NCI-H2107 (cell line): Measurements from ENCODE around the gene ATP2B2.

Source experiments
- DNase-seq: peaks from one replicate; lab custom pipeline; 2025; lab: John Stamatoyannopoulos, UW

Gene ATP2B2

DNA sequence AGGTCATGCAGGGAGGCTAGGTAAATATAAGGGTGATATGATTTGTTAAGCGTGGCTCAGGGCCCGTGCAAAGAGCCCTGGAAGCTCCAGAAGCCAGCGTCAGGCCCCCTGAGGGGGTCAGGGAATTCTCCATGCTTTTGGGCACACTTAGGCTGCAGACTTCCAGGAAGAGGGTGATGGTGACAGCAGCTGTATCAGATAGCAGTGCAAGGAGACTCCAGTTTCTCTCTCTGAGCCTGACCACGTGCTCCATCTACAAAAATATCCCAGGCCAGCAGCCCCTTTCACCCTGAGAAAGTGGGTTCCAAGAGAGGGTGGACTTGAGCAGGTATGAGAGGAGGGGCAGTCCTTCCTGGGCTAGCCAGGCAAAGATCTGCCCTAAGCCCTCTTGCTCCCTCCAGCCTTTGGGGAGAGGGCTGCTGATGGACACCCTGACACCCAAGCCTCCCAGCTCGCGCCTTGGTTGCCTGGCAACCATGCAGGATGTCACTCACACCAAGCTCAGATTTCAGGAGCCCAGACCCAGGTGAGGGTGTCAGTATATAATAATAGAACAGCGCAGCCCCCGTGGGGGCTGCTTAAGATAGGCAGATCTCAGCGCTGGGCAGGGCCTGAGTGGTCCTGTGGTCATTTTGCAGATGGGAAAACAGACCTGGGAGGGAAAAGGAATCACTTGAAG lies 35.8 kb downstream of the ATP2B2 start:
- DNase-seq: no peak

DNA sequence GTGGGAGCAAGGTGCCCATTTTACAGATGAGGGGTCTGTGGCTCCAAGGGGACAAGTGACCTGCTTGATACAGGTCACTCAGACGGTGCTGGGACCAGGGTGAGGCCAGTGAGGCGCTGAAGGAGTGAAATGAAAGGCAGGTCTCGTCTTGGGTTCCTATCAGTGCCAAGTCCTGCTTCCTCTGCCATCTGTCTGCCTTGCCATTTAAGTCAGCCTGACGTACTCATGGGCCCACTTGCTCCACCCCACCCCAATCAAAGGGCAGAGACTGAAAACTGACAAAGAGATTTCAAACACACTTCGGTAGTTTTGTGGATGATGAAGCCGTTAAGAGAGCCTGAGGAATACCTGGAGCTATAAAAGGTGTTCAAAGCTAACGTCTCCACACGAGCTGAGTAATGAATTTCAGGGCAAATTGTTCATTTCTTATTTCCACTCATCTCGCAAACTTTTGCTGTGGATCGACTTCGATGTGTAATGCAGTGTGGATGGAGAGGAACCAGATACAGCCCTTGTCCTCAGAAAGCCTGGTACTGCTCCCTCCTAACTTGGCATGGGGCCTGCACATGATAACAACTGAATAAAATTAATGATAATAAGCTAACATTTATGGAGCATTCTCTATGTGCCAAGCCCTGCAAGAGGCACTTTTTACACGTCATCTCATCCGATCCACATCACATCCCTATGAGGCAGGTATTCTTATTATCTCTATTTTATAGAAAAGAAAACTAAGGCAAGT lies 36.6 kb downstream of the ATP2B2 start:
- no peak for DNase-seq

DNA sequence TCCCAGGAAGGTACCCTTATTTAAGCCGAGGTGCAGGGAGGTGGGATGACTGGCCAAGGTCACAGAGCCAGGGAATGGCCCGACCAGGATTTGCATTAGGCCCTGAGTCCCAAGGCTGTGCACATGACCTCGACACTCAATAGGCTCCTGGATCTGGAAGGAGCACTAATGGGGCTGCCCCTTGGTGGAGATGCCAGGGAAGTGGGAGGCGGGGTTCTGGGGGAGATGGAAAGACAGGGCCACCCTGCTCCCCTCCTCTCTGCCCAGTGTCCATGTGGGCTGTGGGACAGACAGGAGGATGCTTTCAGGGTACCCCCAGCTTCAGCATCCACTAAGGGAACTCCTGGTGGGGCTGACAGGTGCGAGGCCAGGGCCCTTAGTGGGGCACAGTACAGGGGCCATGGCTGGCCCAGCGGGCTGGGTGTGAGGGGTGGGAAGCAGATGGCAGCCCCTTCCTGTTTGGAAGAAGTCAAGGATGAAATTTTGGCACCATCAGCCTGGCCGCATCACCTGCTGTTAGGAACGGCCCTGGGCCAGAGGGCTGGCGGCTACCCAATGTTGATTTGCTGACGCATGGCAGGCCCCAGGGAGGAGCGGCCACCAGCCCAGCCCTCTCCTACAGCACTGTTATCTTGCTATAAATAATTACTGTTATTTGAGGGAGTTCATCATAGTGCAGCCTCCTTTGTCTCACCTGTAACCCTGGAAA lies 37.3 kb downstream of the ATP2B2 start:
- DNase-seq: no peak

DNA sequence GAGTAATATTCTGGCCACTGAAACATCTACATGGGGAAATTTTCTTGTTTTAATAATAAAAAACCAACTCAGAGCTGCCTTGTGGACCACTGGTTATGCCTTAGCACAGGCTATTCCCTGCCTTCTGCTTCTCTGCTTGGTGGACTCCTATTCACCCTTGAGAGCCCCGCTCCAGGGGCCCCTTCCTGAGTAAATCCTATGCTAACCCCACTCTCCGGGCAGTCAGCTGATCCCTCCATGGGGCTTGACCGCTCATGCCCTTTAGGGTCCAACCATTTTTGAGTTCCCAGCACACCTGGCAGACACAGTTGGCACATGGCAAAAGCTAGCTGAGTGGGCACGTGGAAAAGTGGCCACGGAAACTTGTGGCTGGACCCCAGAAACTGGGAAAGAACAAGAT lies 38.2 kb downstream of the ATP2B2 start:
- no peak for DNase-seq

DNA sequence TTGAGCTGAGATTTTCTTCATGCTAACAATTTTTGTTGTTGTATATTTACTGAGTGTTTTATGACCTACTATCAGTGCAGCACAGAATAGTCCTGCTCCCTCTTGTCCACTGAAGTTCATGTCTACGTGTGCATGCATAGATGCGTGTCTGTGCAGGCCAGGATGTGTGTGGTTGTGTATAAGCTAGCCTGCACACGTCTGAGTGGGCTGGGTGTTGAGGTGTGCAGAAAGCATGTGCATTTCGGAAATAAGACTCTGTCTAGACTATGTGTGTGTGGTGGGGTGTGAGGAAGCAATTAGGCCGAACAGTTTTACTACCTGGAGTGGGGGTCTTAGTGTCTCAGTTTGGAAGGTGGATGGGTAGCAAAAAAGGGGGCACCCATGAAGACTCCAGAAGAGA lies 39.2 kb downstream of the ATP2B2 start:
- no peak for DNase-seq

DNA sequence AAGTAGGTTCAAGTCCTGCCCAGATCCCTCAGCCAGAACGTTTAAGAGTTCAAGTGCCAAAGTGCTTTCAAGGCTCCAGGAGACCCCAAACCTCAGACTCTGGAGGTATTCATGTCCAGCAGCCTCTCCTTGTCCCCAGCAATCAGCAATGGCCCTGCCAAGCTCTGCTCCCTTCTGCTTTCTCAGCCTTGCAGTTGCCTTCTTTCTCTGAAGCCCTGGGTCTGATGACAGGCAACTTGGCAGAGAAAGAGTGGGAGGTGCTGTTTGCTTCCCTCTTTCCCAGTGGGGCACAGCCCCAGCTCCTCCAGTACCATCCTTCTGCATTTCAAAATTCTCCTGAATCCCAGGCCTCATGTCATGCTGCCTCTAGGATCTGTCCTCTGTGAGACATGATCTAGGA lies 40.2 kb downstream of the ATP2B2 start:
- DNase-seq: no peak

DNA sequence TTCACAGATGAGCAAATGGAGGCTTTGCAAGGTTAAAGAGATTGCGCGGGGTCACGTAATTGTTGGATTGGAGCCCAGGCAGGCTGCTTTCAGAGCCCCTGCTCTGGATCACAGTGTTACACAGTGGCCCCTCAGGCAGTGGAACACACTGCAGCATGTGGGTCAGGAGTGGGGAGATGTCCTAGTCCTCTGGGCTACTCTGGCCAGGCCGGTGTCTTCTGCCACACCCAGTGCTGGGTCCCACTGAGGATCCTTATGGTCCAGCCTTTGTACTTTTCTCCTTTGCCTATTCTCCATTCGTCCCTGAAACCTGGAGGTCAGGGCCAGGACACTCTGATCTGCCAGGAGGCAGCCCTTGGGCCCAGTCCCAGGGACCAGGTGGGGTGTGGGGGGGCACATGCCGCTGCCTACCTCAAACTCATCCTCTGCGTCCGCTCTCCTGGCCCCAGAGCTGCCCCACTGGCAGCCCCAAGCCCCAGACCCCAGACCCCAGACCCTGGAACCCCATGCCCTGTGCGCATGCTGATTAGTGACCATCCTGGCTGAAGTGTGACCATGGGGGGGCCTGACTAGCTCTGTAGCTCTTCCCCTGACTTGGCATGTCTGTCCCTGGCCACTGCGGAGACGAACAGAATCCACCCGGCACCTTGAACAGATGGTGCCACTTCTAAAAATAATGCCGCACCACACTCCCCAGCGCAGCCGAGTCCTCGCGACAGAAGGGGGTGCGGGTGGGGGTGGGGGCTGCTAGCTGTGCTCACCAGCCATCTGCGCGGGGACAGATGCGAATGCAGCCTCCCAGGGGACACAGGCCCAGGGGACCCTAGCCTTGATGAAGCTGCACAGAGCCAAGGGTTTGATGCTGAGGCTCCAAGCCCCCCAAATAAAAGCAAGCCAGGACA lies 41.6 kb downstream of the ATP2B2 start:
- no peak for DNase-seq

DNA sequence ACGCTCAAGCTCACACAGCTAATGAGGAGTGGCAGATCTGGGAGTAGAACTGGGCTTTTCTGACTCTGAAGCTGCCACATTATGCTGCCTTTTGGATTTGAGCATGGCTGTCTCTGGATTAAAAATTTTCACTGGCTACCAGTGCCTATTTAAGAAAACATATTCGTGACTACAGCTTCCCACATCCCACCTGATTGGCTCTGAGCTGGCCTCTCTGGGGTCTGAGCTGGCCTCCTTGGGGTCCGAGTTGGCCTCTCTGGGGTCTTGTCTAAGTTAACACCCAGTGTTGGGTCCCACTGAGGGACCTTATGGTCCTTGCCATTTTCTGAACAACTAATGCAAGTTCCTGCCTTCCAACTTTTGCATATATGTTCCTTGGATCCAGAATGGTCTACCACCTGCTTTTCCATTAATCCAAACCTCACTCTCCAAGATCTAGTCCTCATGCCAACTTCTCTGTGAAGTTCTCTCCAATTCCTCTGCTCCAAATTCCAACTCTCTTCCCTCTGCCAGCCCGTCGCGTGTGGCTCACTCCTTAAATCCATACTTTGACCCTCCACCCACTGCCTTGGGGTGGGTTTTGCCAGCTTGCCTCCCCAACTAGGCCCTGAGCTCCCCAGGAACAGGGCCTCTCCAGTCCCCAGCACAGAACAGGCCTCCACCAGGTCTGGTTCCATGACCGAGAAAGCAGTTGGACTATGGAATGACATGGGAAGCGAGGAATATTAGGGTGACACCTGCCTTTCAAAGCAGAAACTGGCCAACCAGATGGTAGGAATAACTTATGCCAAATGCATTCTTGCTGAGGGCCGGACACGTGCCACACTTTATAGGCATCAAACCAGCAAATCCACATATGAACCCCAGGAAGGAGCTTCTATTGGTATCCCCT lies 42.5 kb downstream of the ATP2B2 start:
- no peak for DNase-seq

DNA sequence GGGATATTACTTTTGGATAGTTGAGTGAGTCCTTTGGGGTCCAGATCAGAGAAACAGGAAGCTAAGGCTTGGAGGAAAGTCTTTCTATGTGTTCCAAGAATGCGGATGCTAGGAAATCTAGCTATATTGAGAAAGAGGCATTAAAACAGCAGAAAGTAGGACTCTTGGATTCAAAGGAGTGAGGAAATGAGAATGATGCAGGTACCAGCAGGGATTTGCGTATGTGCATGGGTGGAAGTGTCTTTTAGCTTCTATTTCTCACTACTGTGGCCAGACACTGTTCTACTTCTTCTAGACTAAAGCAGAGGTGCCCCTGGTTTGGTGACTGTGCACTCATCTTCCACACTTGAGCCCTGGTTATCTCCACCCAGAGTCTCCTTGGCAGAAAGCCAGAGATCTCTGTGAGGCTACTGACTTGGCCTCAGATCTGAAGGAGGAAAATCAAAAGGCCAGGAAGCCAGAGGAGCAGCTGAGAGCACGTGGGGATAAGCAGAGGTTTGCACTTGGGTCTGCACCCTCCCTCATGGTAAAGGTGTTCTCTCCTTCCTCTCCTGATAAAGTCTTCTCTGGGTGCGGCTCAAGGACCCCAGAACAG lies 44.3 kb downstream of the ATP2B2 start:
- DNase-seq: no peak

DNA sequence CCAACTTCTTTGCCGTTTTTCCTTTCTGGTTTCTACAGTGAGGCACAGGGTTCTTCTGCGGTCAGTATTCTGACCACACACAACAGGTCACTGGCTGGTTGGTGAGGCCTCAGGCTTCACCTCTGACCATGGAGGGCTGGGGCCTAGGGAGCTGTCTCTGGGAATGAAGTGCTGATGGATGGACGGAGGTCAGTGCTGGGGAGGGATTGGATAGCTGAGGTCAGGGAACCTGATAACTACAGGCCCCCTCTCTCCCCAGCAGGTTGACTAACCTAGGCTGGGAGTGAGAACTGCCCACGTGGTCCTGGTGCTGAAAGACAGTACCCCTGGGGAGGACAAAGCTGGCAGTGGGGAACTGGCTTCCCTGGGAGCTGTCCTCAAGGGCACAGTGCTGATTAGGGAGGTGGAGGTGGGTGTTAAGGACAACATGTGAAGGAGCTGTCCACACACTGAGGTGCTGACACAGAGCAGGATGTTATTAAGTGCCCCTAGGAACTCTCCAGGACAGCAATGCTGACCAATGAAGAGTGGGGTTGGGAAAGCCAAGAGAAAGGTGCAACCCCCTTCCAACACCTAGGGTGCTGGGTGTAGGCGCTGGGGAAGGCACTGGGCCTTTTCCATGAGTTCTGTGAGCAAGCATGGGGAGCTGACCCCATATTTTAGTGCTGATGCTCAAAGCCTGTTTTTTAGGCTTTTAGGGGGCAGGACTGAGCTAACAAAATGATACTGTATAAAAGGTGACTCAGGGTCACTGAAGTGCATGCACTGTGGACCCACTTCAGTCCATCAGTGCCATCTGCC lies 45.2 kb downstream of the ATP2B2 start:
- no peak for DNase-seq

DNA sequence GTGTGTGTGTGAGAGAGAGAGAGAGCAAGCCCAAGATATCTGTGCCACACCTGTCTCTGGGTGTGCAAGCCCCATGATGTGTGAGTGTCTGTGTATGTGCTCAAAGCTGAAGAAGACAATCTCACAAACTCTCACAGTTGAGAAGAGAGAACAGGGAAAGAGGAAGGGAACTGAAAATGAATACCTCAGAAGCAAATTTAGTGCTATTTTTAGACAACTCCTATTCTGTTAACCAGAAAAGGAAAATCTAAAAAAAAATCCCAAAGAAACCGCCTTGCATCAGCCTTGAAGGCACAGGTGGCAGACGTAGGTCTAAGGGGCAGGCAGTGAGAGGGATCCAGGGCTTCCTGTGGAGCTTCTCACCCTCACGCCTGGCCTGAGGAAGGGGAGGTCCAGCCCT lies 47.8 kb downstream of the ATP2B2 start:
- DNase-seq: no peak

DNA sequence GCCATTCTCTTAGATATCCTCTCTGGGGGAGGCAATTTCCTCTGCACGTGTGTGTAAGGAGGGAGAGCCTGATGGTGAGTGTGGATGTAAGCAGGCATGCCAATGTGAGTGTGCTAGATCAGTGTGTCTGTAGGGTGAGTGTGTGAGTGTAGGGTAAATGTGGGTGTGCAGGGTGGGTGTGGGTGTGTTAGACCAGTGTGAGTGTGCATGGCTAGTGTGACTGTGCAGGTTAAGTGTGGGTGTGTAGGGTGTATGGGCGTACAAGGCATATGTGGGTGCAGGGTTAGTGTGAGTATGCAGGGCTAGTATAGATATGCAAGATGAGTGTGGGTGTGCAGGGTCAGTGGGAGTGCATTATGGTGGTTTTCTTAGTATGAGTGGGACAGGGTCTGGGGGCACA lies 48.4 kb downstream of the ATP2B2 start:
- DNase-seq: no peak

DNA sequence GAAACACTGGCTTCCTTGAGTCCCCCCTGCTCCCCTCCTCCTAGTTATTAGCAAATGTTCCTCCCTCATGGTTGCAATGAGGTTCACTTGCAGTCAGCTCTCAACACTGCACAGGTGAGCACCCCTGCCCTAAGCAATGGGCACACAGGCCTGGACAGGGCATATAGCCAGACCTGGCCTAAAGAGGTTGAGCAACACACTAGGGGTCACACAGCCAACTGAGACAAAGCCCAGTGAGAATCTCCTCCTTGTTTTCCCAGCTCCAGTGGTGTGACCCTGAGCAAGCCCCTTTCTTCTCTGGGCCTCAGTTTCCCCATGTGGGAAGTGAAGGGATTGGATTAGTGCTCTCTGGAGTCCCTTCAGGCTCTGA lies 49.9 kb downstream of the ATP2B2 start:
- DNase-seq: no peak

DNA sequence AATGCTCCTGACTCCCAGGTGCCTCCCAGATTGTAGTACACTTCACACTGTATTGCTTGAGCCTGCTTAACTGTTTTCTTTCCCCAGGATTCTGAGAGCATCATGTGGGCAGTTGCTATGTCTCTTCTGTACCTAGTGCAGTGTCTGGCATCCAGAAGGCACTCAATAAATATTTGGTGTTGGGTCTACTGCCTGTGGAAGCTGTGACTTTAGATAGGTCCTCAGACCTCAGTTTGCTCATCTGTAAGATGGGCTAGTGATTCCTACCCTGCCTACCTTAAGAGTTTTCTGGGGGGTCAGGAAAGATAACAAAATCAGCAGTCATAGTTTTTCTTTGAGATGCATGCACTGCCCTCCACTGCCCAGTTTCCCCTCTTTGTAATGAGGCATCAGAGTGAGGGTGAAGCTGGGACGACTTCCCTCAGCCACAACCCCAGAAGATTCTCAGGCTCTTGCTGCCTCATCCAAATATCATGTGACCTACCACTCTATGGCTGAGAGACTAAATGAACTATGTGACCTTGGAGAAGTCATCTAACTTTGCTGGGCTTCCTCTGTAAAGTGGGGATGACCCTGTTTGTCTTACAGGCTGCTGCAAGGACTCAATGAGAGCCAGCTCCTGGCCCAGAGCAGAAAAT lies 50.4 kb downstream of the ATP2B2 start:
- DNase-seq: no peak

DNA sequence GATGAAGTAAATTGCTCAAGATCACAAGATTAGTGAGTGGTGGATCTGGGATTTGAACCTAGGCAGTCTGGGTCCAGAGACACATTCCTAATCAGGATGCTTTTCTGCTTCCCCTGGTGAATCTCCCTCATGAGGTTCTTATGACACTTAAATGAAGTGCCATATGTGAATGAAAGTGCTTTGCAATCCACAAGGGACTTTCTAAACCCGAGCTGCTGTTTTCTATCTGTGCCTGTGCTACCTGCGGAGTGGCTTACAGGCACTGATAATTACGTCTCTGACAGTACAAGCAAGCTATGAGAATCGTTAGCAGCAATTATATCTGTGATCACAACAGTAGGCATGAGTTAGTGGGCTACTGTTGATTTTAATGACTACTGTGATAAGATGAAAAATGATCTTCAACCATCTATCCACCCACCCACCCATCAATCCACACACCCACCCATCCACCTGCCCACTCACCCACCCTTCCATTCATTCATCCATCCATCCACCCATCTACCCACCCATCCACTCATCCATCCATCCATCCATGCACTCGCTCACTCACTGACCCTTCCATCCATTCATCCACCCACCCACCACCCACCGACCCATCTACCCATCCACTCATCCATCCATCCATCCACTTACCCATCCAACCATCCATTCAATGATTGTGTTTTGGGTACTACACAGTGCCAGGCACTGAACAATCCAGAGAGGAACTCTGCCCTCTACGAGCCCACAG lies 51.8 kb downstream of the ATP2B2 start:
- no peak for DNase-seq

DNA sequence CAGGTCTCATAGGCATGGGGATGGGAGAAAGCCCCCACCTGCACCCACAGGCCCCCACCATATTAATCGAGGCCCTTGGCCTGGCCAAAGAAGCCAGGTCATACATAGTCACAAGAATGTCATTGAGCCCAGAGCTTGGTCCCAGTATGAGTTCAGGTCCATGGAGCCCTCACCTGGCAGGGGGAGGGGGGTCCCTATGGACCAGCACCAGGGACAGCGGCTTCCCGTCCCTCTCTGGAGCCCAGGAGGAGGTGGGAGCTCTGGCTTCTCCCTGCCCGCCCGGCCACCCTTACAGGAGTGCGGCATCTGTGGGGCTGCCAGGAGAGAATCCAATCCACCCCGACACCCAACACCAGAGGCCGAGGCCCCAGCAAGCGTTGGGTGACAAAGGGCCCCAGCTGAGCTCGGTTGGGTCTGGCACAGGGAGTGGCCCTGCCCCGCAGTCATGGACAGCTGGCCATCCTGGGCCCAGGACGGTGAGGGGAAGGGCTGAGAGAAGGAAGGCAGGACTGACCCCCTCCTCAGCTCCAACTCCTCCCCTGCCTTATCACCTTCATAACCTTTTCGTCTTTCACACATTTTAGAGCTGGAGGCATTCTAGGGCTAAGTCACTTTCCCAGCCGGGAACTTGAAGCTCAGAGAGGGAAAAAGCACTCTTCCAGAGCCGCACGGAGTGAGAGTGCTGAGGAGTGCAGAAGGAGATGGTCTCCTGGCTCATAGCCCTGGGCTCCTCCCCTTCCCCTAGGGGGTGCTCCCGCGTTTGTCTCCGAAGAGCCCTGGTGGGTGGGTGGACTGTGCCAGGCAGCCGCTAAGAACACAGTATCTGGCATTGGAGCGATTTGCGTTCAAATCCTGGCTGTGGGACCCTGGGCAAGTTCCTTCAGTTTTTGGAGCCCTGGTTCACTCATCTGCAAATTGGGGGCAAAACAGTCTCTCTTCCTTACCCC lies 54.6 kb downstream of the ATP2B2 start:
- no peak for DNase-seq

DNA sequence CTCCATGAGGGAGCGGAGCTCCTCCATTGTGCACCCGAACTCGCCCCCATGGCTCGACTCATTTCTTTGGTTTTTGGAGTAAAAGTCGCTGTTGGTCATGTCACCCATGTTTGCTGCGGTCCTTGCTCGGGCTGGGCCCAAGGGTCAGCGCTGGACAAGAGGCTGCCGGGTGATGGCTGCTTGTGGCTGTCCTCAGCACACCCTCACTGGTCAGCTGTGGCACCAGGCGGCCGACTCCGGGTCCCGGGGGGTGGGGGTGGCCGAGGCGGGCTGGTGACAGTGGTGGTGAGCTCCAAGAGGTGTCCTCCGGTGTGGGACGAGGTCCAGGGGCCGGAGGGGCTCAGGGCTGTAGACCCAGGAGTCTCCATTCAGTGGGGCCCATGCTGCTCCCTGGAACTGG lies 56.0 kb downstream of the ATP2B2 start:
- DNase-seq: no peak

DNA sequence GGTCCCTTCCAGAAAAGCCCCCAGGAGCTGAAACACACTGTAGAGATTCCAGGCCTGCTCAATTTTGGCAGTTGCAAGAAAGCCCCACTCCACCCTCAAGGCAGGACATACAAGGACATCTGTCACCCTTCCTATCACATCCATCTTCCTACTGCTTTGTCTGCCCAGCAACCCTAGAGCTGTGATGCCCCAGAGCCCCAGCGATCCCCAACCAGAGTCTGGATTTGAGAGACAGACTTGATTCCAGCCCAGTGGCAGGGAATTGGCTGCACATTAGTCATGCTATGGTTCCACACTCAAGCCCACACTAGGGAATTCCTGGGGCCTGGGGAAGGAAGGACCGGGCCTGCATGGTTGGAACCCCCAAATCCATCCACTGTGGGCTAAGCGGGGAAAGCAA lies 56.8 kb downstream of the ATP2B2 start:
- DNase-seq: no peak
